Activated CD4-positive, alpha-beta T cell treated with anti-CD3 and anti-CD28 coated beads, Interleukin-10, Interleukin-2, amounts not matched to agents 100 ng/mL and 50 ng/mL, durations not matched to agents 16 hours and 8 hours (primary cell): ENCODE data around the gene GLUD1.
"Not testable (repeated sequence)": the region's sequence is repeated elsewhere in the genome, so short reads cannot be mapped to it uniquely, and the experiment has no call there.

Experiments used
- DNase-seq: peaks from one replicate; pipeline ENCODE4 v3.0.0-alpha.2; 2020

GLUD1 gene

GRCh38 chr10:87089746-87090145 is 4.9 kb downstream of the GLUD1 start:
- DNase-seq, result no peak

GRCh38 chr10:87085537-87085936 is 9.1 kb downstream of the GLUD1 start:
- DNase-seq, result no peak

GRCh38 chr10:87084291-87084782 is 10.3 kb downstream of the GLUD1 start:
- peak; percentile 82 for DNase-seq

GRCh38 chr10:87083576-87084290 is 10.9 kb downstream of the GLUD1 start:
- DNase-seq, result peak; percentile 72

GRCh38 chr10:87082219-87082618 is 12.4 kb downstream of the GLUD1 start:
- not testable (repeated sequence) for DNase-seq

- DNase-seq, result not testable (repeated sequence)
Observed at GRCh38 chr10:87081574-87081973, 13.1 kb downstream of the GLUD1 start.

GRCh38 chr10:87080621-87081020 is 14.0 kb downstream of the GLUD1 start:
- DNase-seq, result not testable (repeated sequence)

GRCh38 chr10:87079106-87079836 is 15.4 kb downstream of the GLUD1 start:
- DNase-seq, result no peak

GRCh38 chr10:87076421-87076820 is 18.2 kb downstream of the GLUD1 start:
- DNase-seq, result not testable (repeated sequence)

GRCh38 chr10:87072449-87072848 is 22.2 kb downstream of the GLUD1 start:
- no peak for DNase-seq

- no peak for DNase-seq
Observed at GRCh38 chr10:87068281-87068680, 26.4 kb downstream of the GLUD1 start.

- no peak for DNase-seq
Observed at GRCh38 chr10:87066865-87067264, 27.8 kb downstream of the GLUD1 start.

- DNase-seq, result no peak
Observed at GRCh38 chr10:87066178-87066577, 28.5 kb downstream of the GLUD1 start.

- no peak for DNase-seq
Observed at GRCh38 chr10:87064651-87065050, 30.0 kb downstream of the GLUD1 start.

- DNase-seq, result no peak
Observed at GRCh38 chr10:87060280-87060928, 34.2 kb downstream of the GLUD1 start.

GRCh38 chr10:87059401-87059800 is 35.2 kb downstream of the GLUD1 start:
- DNase-seq, result no peak

GRCh38 chr10:87058171-87058570 is 36.5 kb downstream of the GLUD1 start:
- DNase-seq, result no peak

- peak; percentile 73 for DNase-seq
Observed at GRCh38 chr10:87054373-87055295, 40.0 kb downstream of the GLUD1 start.

- DNase-seq, result no peak
Observed at GRCh38 chr10:87053577-87054181, 41.0 kb downstream of the GLUD1 start.

GRCh38 chr10:87053111-87053510 is 41.5 kb downstream of the GLUD1 start:
- no peak for DNase-seq

GRCh38 chr10:87045434-87045938 is 49.2 kb downstream of the GLUD1 start:
- no peak for DNase-seq

GRCh38 chr10:87043579-87043978 is 51.1 kb downstream of the GLUD1 start:
- DNase-seq, result not testable (repeated sequence)
